GM12891 (cell line): Measurements from ENCODE around the gene MYMX.

Experiments
- POLR2A ChIP-seq: IDR thresholded peaks from 2 replicates; pipeline ENCODE4 v1.6.1; 2011; ENCODE audit warnings: low read depth, low read length, control low read depth
- POLR2AphosphoS5 ChIP-seq: IDR thresholded peaks from 2 replicates; pipeline ENCODE4 v1.6.1; 2011; ENCODE audit warnings: low read depth, low read length, control low read depth
- TAF1 ChIP-seq: IDR thresholded peaks from 2 replicates; pipeline ENCODE4 v1.6.1; 2011; ENCODE audit warnings: low read depth, low read length, control low read depth

DNA sequence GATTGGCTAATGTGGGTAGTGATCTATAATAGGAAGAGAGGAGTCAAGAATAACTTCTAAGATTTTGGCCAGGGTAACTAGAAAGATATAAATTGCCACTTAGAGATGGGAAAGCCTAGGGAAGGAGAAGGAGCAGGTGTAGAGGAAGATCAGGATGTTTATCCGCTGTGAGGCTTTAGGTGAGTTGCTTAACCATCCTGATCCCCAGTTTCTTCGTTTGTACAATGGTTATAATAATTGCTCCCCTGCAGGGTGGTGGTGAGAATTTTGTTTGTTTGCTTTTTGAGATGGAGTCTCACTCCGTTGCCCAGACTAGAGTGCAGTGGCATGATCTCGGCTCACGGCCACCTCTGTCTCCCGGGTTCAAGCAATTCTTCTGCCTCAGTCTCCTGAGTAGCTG, 2.4 kb upstream of the MYMX start:
- TF ChIP-seq POLR2A, result no peak
- no peak for TF ChIP-seq POLR2AphosphoS5
- TF ChIP-seq TAF1, result no peak
